Pancreas (tissue), 10 donors: ENCODE data around the gene SLC25A41. TPM values are rescaled to one million over a fixed set of nuclear protein-coding genes. Genes with fewer than 3 reads are reported as not detected.

Experiments used
- ATAC-seq, 4 donors: fragments of 200-7000 bp; cut with Tn5 transposase; one replicate each; pipeline versions ENCODE4 v1.8.0 to v1.9.1; 2020; ENCODE audit warnings: mild to moderate bottlenecking in 4 of 4, moderate library complexity in 4 of 4
- DNase-seq, 6 donors: peaks; one replicate each; pipeline ENCODE4 v3.0.0-alpha.2; 2020
- FAIRE-seq: peaks from 2 replicates; lab custom pipeline; 2012; peaks lifted over from hg19 to GRCh38; lab: Jason Lieb, UNC
- H3K27ac ChIP-seq, 4 donors: fragments of 200-600 bp; sonication (generic); 1 replicate in 3 of 4; 2 replicates in 1 of 4; pipeline versions ENCODE4 v1.5.0 to v1.8.0; 2020
- H3K27me3 ChIP-seq, 4 donors: fragments of 200-600 bp; one replicate each; pipeline ENCODE4 v1.8.0; 2021
- H3K36me3 ChIP-seq, 3 donors: fragments of 200-600 bp; sonication (generic) in 1 of 3; one replicate each; pipeline versions ENCODE4 v1.5.0 to v1.8.0; 2020 to 2021
- H3K4me1 ChIP-seq, 3 donors: fragments of 200-600 bp; one replicate each; pipeline ENCODE4 v1.8.0; 2021
- H3K4me3 ChIP-seq, 4 donors: fragments of 200-600 bp; sonication (generic) in 2 of 4; one replicate each; pipeline versions ENCODE4 v1.5.0 to v1.8.0; 2020 to 2021
- H3K9me3 ChIP-seq, 4 donors: fragments of 200-600 bp; one replicate each; pipeline ENCODE4 v1.8.0; 2021
- WGBS, 2 donors: extraction: QIAGEN DNeasy Blood & Tissue Kit; methylation state at CpG; one replicate each; pipeline ENCODE4 v1.1.7; 2013; 5-methylcytosine and 5-hydroxymethylcytosine counted together
- intact Hi-C, 3 donors: fragments of 100-400 bp; cut with DNase I; formaldehyde crosslinking; loops; one replicate each; pipeline versions ENCODE4 v1.11.1 to v1.14.2; 2022
- microRNA-seq, 2 donors: library from miRNA; unstranded; fragments of <30 nt; microRNA quantifications; one replicate each; pipeline versions ENCODE4 to v1.1.0, GENCODE V29; 2019 to 2020
- polyA plus RNA-seq, 2 donors: library from polyadenylated mRNA; stranded (reverse); fragments of 200-250 nt; gene quantifications; one replicate each; pipeline ENCODE4 v1.2.3, GENCODE V29; 2013
- total RNA-seq, 6 donors: library from RNA; stranded (reverse); fragmentation: NEBNext Ultra II Directional in 4 of 6; extraction: Animal tissue kit (Norgen Biotek cat#: 25700) in 4 of 6; gene quantifications; one replicate each; pipeline versions ENCODE4 v1.2.1 to v1.2.4, GENCODE V29; 2021 to 2023
- TF ChIP-seq, protein P1 (sequence below), 4 donors: fragments of 200-600 bp; sonication (generic) in 3 of 4; IDR thresholded peaks; one replicate each; pipeline versions ENCODE4 v1.5.0 to v1.8.0; 2021; ENCODE audit warnings: antibody characterized with exemption in 4 of 4
- donor health status: healthy with polysubstance abuse.
- donor health status: DM: no; HTN: no; CAD: no; lungs with moderate emphysema.
- donor health status: DM: no; HTN: no; CAD: no.
- donor health status: control.
- donor health status: control.
- donor health status: Bipolar disorder and iron deficiency.
- donor health status: DM: yes; HTN: yes; CAD: no.
- donor health status: DM: no; HTN: no; CAD: no.
- donor health status: DM: no; HTN: no; CAD: no.
- donor health status: DM: yes; HTN: yes; CAD: no.

SLC25A41 gene
- total and polyA plus RNA-seq, 8 donors, result 0.12 to 0.91 (median 0.18) TPM; not detected in 2

DNA sequence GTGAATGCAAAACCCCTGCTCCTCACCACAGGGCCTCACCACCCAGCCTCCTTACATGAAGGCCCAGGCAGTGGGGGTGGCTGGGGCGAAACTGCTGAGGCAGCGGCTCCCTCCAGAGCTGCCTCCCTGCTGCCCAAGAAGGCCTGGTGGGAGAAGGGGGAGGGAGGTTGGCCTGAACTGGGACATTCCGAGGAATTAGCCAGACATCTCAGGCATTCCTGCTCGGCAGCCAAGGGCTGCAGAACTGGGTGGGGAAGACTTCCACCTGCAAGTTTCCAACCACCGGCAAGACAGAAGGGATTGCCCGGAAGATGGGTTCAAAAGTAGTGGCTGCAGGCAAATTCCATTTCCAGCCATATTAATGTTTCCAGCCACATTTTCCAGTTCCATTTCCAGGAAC, 55.5 kb downstream of the SLC25A41 start:
- Histone ChIP-seq H3K27ac (no peak overlapping the region), H3K4me1 (no peaks in the 10 kb centered on the region), H3K27me3 (no peaks in the 10 kb centered on the region), H3K36me3 (peaks cover 6 to 38% (median 21%) of the 10 kb centered on the region in 3 donors), H3K9me3 (no peaks in the 10 kb centered on the region), H3K4me3 (no peak overlapping the region)
- ATAC-seq, result no peak
- WGBS, 2 donors, result 75 to 83% methylated on average over 6 of the region's 6 CpGs
- DNase-seq, result no peak
- TF ChIP-seq, protein P1, sequence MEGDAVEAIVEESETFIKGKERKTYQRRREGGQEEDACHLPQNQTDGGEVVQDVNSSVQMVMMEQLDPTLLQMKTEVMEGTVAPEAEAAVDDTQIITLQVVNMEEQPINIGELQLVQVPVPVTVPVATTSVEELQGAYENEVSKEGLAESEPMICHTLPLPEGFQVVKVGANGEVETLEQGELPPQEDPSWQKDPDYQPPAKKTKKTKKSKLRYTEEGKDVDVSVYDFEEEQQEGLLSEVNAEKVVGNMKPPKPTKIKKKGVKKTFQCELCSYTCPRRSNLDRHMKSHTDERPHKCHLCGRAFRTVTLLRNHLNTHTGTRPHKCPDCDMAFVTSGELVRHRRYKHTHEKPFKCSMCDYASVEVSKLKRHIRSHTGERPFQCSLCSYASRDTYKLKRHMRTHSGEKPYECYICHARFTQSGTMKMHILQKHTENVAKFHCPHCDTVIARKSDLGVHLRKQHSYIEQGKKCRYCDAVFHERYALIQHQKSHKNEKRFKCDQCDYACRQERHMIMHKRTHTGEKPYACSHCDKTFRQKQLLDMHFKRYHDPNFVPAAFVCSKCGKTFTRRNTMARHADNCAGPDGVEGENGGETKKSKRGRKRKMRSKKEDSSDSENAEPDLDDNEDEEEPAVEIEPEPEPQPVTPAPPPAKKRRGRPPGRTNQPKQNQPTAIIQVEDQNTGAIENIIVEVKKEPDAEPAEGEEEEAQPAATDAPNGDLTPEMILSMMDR (IDR thresholded peaks at IDR 0.05), result no peak
- FAIRE-seq, result no peak
- intact Hi-C loops, result no loop called here

DNA sequence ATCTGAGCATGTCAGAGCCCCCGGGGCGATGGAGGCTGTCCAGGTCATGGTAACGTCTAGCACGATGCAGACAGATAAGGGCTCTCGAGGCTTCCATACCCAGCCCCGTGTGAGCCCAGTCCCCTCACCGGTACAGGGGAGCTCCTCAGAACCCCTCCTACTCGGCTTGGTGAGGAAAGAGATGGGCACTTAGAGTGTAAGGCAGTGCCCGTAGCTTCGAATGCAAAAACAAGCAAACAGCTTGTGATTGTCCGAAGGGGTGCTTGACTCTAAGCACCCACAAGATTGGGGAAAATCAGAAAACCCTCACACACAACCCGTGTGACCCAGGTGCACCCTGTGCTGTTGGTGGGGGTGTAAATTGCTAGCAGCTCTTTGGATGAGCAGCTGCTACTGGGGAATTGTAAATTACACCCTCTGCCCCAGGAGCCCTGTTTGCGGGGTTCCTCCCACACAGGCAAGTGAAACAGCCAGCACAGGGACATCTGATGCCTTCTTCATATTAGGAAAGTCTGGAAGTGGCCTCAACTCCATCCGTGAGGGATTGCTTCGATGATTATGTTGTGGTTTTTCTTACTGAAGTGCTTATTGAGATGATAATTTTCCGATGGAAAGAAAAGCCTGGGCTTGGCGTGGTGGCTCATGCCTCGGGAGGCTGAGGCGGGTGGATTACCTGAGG, 56.9 kb downstream of the SLC25A41 start:
- FAIRE-seq, result no peak
- no peak for DNase-seq
- H3K9me3 ChIP-seq, result no peaks in the 10 kb centered on the region
- ATAC-seq, result no peak
- no peak overlapping the region for H3K4me3 ChIP-seq
- intact Hi-C loops, result no loop called here
- H3K4me1 ChIP-seq, result peaks cover 0 to 4% (median 0%) of the 10 kb centered on the region in 3 donors
- H3K27me3 ChIP-seq, result no peaks in the 10 kb centered on the region
- H3K36me3 ChIP-seq, result peaks cover 3 to 27% (median 17%) of the 10 kb centered on the region in 3 donors
- 72 to 73% methylated on average over 19 of the region's 19 CpGs for WGBS, 2 donors
- TF ChIP-seq, protein P1 (IDR thresholded peaks at IDR 0.05), result no peak
- no peak overlapping the region for H3K27ac ChIP-seq

Small RNA genes within 50 kb of the gene (microRNA-seq; reads per million reads assigned to microRNA genes)
- gene MIR3940, result 1.5 reads per million in 2 donors
- 0 reads per million in 2 donors for gene MIR6790
- 0.29 to 0.77 reads per million in 2 donors for gene MIR6885

Other genes with a start within 250 kb of the SLC25A41 start
- gene MLLT1, start 153.8 kb downstream of the SLC25A41 start, total RNA-seq, result 10 to 100 TPM; 21.6 to 37.5 (median 25.4) TPM
- gene MLLT1, start 153.8 kb downstream of the SLC25A41 start, polyA plus RNA-seq, result 10 to 100 TPM; 19.6 to 28.6 TPM
- gene ACER1, start 100.2 kb downstream of the SLC25A41 start, total RNA-seq, result not detected
- not detected for gene ACER1, start 100.2 kb downstream of the SLC25A41 start, polyA plus RNA-seq
- 10 to 100 TPM; 29.1 to 39.5 (median 31.5) TPM for gene CLPP, start 72.2 kb downstream of the SLC25A41 start, total RNA-seq
- gene CLPP, start 72.2 kb downstream of the SLC25A41 start, polyA plus RNA-seq, result 10 to 100 TPM; 34.8 to 39.8 TPM
- 10 to 100 TPM; 35.2 to 69.4 (median 53.4) TPM for gene ALKBH7, start 61.0 kb downstream of the SLC25A41 start, total RNA-seq
- gene ALKBH7, start 61.0 kb downstream of the SLC25A41 start, polyA plus RNA-seq, result 10 to 100 TPM; 29.3 to 61.4 TPM
- gene PSPN, start 57.8 kb downstream of the SLC25A41 start, total RNA-seq, result 1 to 10 TPM in 2 of 6 donors, under 1 TPM in 4; 0.64 to 1.4 (median 0.81) TPM
- 1 to 10 TPM; 1.0 to 1.1 TPM for gene PSPN, start 57.8 kb downstream of the SLC25A41 start, polyA plus RNA-seq
- gene GTF2F1, start 40.6 kb downstream of the SLC25A41 start, total RNA-seq, result 10 to 100 TPM; 28.3 to 39.5 (median 32.8) TPM
- 10 to 100 TPM; 40.9 to 49.3 TPM for gene GTF2F1, start 40.6 kb downstream of the SLC25A41 start, polyA plus RNA-seq
- gene KHSRP, start 9.0 kb downstream of the SLC25A41 start, total RNA-seq, result 100 to 1,000 TPM in 1 of 6 donors, 10 to 100 TPM in 5; 67.2 to 119 (median 93.1) TPM
- gene KHSRP, start 9.0 kb downstream of the SLC25A41 start, polyA plus RNA-seq, result 10 to 100 TPM; 69.7 to 98.2 TPM
- gene SLC25A23, start 26.0 kb upstream of the SLC25A41 start, total RNA-seq, result 10 to 100 TPM; 16.3 to 39.4 (median 20.0) TPM
- gene SLC25A23, start 26.0 kb upstream of the SLC25A41 start, polyA plus RNA-seq, result 10 to 100 TPM; 19.8 to 22.7 TPM
- 10 to 100 TPM; 22.0 to 37.7 (median 26.4) TPM for gene CRB3, start 30.5 kb upstream of the SLC25A41 start, total RNA-seq
- gene CRB3, start 30.5 kb upstream of the SLC25A41 start, polyA plus RNA-seq, result 10 to 100 TPM; 28.5 to 28.7 TPM
- 1 to 10 TPM in 3 of 6 donors, under 1 TPM in 3; 0.51 to 3.2 (median 1.1) TPM for gene DENND1C, start 48.0 kb upstream of the SLC25A41 start, total RNA-seq
- 1 to 10 TPM; 2.1 to 2.8 TPM for gene DENND1C, start 48.0 kb upstream of the SLC25A41 start, polyA plus RNA-seq
- gene TUBB4A, start 68.5 kb upstream of the SLC25A41 start, total RNA-seq, result 1 to 10 TPM; 1.1 to 5.5 (median 2.7) TPM
- gene TUBB4A, start 68.5 kb upstream of the SLC25A41 start, polyA plus RNA-seq, result 1 to 10 TPM; 1.3 to 3.5 TPM
- gene TNFSF9, start 97.3 kb upstream of the SLC25A41 start, total RNA-seq, result 1 to 10 TPM in 1 of 6 donors, under 1 TPM in 3, not detected in 2; 0.12 to 1.1 (median 0.20) TPM
- gene TNFSF9, start 97.3 kb upstream of the SLC25A41 start, polyA plus RNA-seq, result not detected
- gene CD70, start 157.4 kb upstream of the SLC25A41 start, total RNA-seq, result under 1 TPM in 1 of 6 donors, not detected in 5; 0.16 TPM
- gene CD70, start 157.4 kb upstream of the SLC25A41 start, polyA plus RNA-seq, result not detected
- gene TNFSF14, start 236.4 kb upstream of the SLC25A41 start, total RNA-seq, result 1 to 10 TPM in 2 of 6 donors, under 1 TPM in 3, not detected in 1; 0.67 to 5.9 (median 0.98) TPM
- 1 to 10 TPM; 1.9 to 5.6 TPM for gene TNFSF14, start 236.4 kb upstream of the SLC25A41 start, polyA plus RNA-seq